ENCODE data around the gene CCDC169.
"Not testable (repeated sequence)": the region's sequence is repeated elsewhere in the genome, so short reads cannot be mapped to it uniquely, and the experiment has no call there.

CCDC169 gene

GRCh38 chr13:36339600-36340155, 42.1 kb upstream of the CCDC169 start:
- H3K27me3 ChIP-seq, result no peaks in the 10 kb centered on the region
- H4K20me1 ChIP-seq, result no peaks in the 10 kb centered on the region
- H3K27ac ChIP-seq, result no peak overlapping the region
- no peaks in the 10 kb centered on the region for H3K4me1 ChIP-seq
- H3K4me2 ChIP-seq, result no peak overlapping the region
- no peak for TF ChIP-seq Cebpa-rat (IDR thresholded peaks at IDR 0.05)
- no peak overlapping the region for H3K9ac ChIP-seq
- no peak overlapping the region for H3K4me3 ChIP-seq
- no peaks in the 10 kb centered on the region for H3K9me3 ChIP-seq (replicated peaks in 1 of 11)
- no peaks in the 10 kb centered on the region for H3K36me3 ChIP-seq

GRCh38 chr13:36337938-36338641, 40.5 kb upstream of the CCDC169 start:
- no peak overlapping the region for H3K4me2 ChIP-seq
- H3K9me3 ChIP-seq (replicated peaks in 1 of 11), result no peaks in the 10 kb centered on the region
- H3K9ac ChIP-seq, result no peak overlapping the region
- no peak overlapping the region for H3K4me3 ChIP-seq
- H3K27ac ChIP-seq, result no peak overlapping the region
- no peaks in the 10 kb centered on the region for H3K4me1 ChIP-seq
- H3K36me3 ChIP-seq, result no peaks in the 10 kb centered on the region
- H4K20me1 ChIP-seq, result no peaks in the 10 kb centered on the region
- H3K27me3 ChIP-seq, result no peaks in the 10 kb centered on the region
- TF ChIP-seq Cebpa-rat (IDR thresholded peaks at IDR 0.05), result no peak

DNA sequence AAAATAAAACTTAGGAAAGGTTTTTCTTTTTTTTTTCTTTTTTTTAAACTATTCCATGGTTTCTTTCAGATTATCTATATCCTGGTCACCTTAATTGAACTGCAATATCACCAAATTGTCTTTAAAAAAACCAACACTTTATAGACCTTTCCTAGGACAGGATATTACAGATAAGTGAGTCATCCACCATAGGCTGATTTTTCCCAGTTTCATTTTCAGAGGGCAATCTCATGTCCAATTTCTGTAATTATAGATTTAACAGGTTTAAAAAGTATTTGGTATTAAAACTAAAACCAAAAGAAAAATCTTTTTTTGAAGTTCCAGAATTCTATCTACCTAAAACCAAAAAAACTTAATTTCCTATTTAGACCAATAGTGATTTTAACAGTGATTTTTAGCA, 35.4 kb upstream of the CCDC169 start:
- no peak for TF ChIP-seq Cebpa-rat (IDR thresholded peaks at IDR 0.05)
- H3K36me3 ChIP-seq, result no peaks in the 10 kb centered on the region
- no peak overlapping the region for H3K4me2 ChIP-seq
- H3K9me3 ChIP-seq (replicated peaks in 1 of 11), result peaks cover 0 to 4% (median 0%) of the 10 kb centered on the region in 11 experiments; a peak in 2 of 22 replicates
- H4K20me1 ChIP-seq, result no peaks in the 10 kb centered on the region
- no peak overlapping the region for H3K27ac ChIP-seq
- no peaks in the 10 kb centered on the region for H3K4me1 ChIP-seq
- no peak overlapping the region for H3K4me3 ChIP-seq
- H3K9ac ChIP-seq, result no peak overlapping the region
- no peaks in the 10 kb centered on the region for H3K27me3 ChIP-seq

- H3K27me3 ChIP-seq; H3K4me2 ChIP-seq; H4K20me1 ChIP-seq; H3K9me3 ChIP-seq (replicated peaks in 1 of 11); H3K9ac ChIP-seq; H3K4me1 ChIP-seq; H3K4me3 ChIP-seq; H3K36me3 ChIP-seq; H3K27ac ChIP-seq: not testable (repeated sequence)
Observed at GRCh38 chr13:36332255-36332654, 34.6 kb upstream of the CCDC169 start.

- no peak overlapping the region for H3K4me3 ChIP-seq
- H4K20me1 ChIP-seq, result no peaks in the 10 kb centered on the region
- H3K4me1 ChIP-seq, result no peaks in the 10 kb centered on the region
- no peak overlapping the region for H3K9ac ChIP-seq
- no peaks in the 10 kb centered on the region for H3K36me3 ChIP-seq
- peaks cover 0 to 4% (median 0%) of the 10 kb centered on the region in 11 experiments; a peak in 2 of 22 replicates for H3K9me3 ChIP-seq (replicated peaks in 1 of 11)
- H3K4me2 ChIP-seq, result no peak overlapping the region
- no peaks in the 10 kb centered on the region for H3K27me3 ChIP-seq
- no peak for TF ChIP-seq Cebpa-rat (IDR thresholded peaks at IDR 0.05)
- no peak overlapping the region for H3K27ac ChIP-seq
Observed at GRCh38 chr13:36331280-36331679, 33.7 kb upstream of the CCDC169 start.

- Histone ChIP-seq H4K20me1 (no peaks in the 10 kb centered on the region), H3K4me2 (no peak overlapping the region), H3K9me3 (replicated peaks in 1 of 11) (peaks cover 0 to 4% (median 0%) of the 10 kb centered on the region in 11 experiments; a peak in 2 of 22 replicates), H3K36me3 (no peaks in the 10 kb centered on the region), H3K4me1 (no peaks in the 10 kb centered on the region), H3K9ac (no peak overlapping the region), H3K27ac (no peak overlapping the region), H3K27me3 (no peaks in the 10 kb centered on the region), H3K4me3 (no peak overlapping the region)
- no peak for TF ChIP-seq Cebpa-rat (IDR thresholded peaks at IDR 0.05)
Observed at GRCh38 chr13:36329361-36329760, 31.7 kb upstream of the CCDC169 start.

DNA sequence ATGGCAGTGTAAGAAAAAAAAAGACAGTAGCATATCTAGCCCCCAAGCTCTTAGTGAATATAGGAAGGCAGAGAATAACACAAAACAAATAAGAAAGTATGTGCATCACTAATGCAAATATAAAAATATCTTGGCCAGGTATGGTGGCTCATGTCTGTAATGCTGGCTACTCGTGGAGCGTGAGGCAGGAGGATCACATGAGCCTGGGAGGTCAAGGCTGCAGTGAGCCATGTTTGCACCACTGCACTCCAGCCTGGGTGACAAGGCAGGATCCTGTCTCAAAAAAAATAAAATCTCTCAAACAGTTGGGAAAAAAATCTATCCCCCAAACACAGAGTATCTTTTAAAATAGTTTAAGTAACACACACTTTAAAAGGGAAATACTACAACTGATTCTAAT, 31.2 kb upstream of the CCDC169 start:
- no peak overlapping the region for H3K4me3 ChIP-seq
- no peaks in the 10 kb centered on the region for H3K27me3 ChIP-seq
- no peaks in the 10 kb centered on the region for H3K4me1 ChIP-seq
- H4K20me1 ChIP-seq, result no peaks in the 10 kb centered on the region
- peaks cover 0 to 4% (median 0%) of the 10 kb centered on the region in 11 experiments; a peak in 2 of 22 replicates for H3K9me3 ChIP-seq (replicated peaks in 1 of 11)
- no peak overlapping the region for H3K4me2 ChIP-seq
- no peaks in the 10 kb centered on the region for H3K36me3 ChIP-seq
- H3K9ac ChIP-seq, result no peak overlapping the region
- no peak overlapping the region for H3K27ac ChIP-seq
- no peak for TF ChIP-seq Cebpa-rat (IDR thresholded peaks at IDR 0.05)

- TF ChIP-seq Cebpa-rat (IDR thresholded peaks at IDR 0.05), result no peak
- no peak overlapping the region for H3K4me2 ChIP-seq
- H3K4me1 ChIP-seq, result no peaks in the 10 kb centered on the region
- H4K20me1 ChIP-seq, result no peaks in the 10 kb centered on the region
- no peak overlapping the region for H3K27ac ChIP-seq
- no peaks in the 10 kb centered on the region for H3K36me3 ChIP-seq
- H3K4me3 ChIP-seq, result no peak overlapping the region
- H3K27me3 ChIP-seq, result no peaks in the 10 kb centered on the region
- H3K9ac ChIP-seq, result no peak overlapping the region
- no peaks in the 10 kb centered on the region for H3K9me3 ChIP-seq (replicated peaks in 1 of 11)
Observed at GRCh38 chr13:36325912-36326311, 28.3 kb upstream of the CCDC169 start.

DNA sequence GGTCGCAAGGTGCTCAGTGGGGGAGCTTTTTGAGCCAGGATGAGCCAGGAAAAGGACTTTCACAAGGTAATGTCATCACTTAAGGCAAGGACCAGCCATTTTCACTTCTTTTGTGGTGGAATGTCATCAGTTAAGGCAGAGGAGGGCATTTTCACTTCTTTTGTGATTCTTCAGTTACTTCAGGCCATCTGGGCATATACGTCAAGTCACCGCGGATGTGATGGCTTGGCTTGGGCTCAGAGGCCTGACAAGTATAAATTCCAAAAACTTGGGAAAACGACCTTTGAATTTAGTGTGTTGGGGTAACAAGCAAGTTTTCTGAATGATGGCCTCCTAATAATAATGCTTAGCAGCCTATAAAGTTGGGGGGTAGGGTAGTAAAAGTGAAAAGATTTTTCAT, 27.3 kb upstream of the CCDC169 start:
- not testable (repeated sequence) for H3K9ac ChIP-seq; H3K4me1 ChIP-seq; H3K36me3 ChIP-seq; H3K4me2 ChIP-seq; H3K9me3 ChIP-seq (replicated peaks in 1 of 11); H3K27me3 ChIP-seq; H4K20me1 ChIP-seq; H3K27ac ChIP-seq; H3K4me3 ChIP-seq

DNA sequence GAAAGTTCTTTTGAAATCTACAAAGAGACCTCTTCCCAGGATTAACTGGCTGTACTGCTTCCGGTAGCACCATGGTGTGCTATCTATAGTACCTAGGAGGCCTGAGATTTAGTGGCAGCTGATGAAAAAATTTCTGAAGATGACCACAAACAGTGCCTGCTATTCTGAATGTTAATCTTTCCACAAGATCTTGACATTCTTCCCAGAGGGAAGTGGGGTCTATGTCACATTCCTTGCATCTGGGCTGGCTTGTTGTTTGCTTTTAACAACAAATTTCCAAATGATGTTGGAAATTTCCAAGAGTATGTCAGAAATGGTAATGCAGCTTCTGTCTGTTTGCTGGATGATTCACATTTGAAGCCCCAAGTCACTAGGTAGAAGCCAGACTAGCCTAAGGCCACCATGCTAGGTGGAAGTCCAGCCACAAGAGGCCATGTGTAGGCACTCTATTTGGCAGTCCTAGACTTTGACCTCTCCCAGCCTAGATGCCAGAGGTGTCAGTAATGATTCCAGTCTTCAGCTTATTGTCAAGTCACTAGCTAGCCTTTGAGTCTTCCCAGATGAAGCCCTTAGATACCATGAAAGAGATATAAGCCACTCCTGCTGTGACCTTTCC, 26.4 kb upstream of the CCDC169 start:
- no peak overlapping the region for H3K4me3 ChIP-seq
- H3K9ac ChIP-seq, result no peak overlapping the region
- no peak for TF ChIP-seq Cebpa-rat (IDR thresholded peaks at IDR 0.05)
- no peaks in the 10 kb centered on the region for H3K27me3 ChIP-seq
- no peaks in the 10 kb centered on the region for H4K20me1 ChIP-seq
- no peak overlapping the region for H3K27ac ChIP-seq
- no peak overlapping the region for H3K4me2 ChIP-seq
- H3K4me1 ChIP-seq, result no peaks in the 10 kb centered on the region
- H3K9me3 ChIP-seq (replicated peaks in 1 of 11), result no peaks in the 10 kb centered on the region
- no peaks in the 10 kb centered on the region for H3K36me3 ChIP-seq
